ENCODE measurements around the gene REM2.

GRCh38 chr14:22839159-22839779, 43.8 kb upstream of the REM2 start:
- TF ChIP-seq NFIC (IDR thresholded peaks at IDR 0.05) (no peak), ZBTB7A (IDR thresholded peaks at IDR 0.05; ENCODE audit: low read depth) (no peak), TCF12 (IDR thresholded peaks at IDR 0.05; ENCODE audit: low read depth) (no peak), YY1 (IDR thresholded peaks at IDR 0.05; ENCODE audit: low read depth) (no peak), CEBPB (IDR thresholded peaks at IDR 0.05) (no peak), EP300 (IDR thresholded peaks at IDR 0.05; ENCODE audit: borderline replicate concordance) (no peak), TAF1 (IDR thresholded peaks at IDR 0.05; ENCODE audit: low read depth) (no peak)
